IMR-90 (cell line): ENCODE data around the gene RABL2A. TPM values are rescaled to one million over a fixed set of nuclear protein-coding genes. Genes with fewer than 3 reads are reported as not detected.
"Not testable (repeated sequence)": the region's sequence is repeated elsewhere in the genome, so short reads cannot be mapped to it uniquely, and the experiment has no call there.

ENCODE experiments used
- ATAC-seq: fragments of 200-7000 bp; cut with Tn5 transposase; 2 replicates; pipeline ENCODE4 v1.9.1; 2020; ENCODE audit warnings: low read depth, mild to moderate bottlenecking, moderate library complexity
- BruUV-seq: library from RNA; stranded (reverse); fragments of 400-500 nt; replicated peaks from 2 replicates; lab custom pipeline; 2021; lab: Mats Ljungman, UMichigan
- CTCF ChIA-PET: fragments of 300-600 bp; formaldehyde crosslinking; extraction: SDS; loops from one replicate; lab custom pipeline; 2021; ENCODE audit warnings: antibody characterized with exemption; lab: Yijun Ruan, JAX
- POLR2A ChIA-PET: fragments of 300-600 bp; sonication (Branson Sonifier 250); formaldehyde crosslinking; loops from one replicate; lab custom pipeline; 2022; ENCODE audit warnings: antibody characterized with exemption; ENCODE audit not compliant: unreplicated experiment; lab: Charles Lee
- DNase-seq: peaks from one replicate; pipeline ENCODE4 v3.0.0; 2013
- H2AFZ ChIP-seq: replicated peaks from 2 replicates; pipeline ENCODE3; 2013; ENCODE audit warnings: low read length, mild to moderate bottlenecking; ENCODE audit not compliant: poor library complexity
- H2AK5ac ChIP-seq: 2 replicates; pipeline ENCODE4 v1.6.1; 2013; ENCODE audit warnings: low read depth, low read length, inconsistent platforms
- H2AK9ac ChIP-seq: replicated peaks from 2 replicates; pipeline ENCODE3; 2013; ENCODE audit warnings: mild to moderate bottlenecking, low read depth, low read length, moderate library complexity; ENCODE audit not compliant: poor library complexity
- H2BK120ac ChIP-seq: 2 replicates; pipeline ENCODE4 v1.6.1; 2013; ENCODE audit warnings: low read depth, low read length, inconsistent platforms
- H2BK15ac ChIP-seq: 3 replicates; pipeline ENCODE4 v1.6.1; 2013; ENCODE audit warnings: low read depth, low read length, inconsistent platforms
- H2BK20ac ChIP-seq: 2 replicates; pipeline ENCODE4 v1.6.1; 2013; ENCODE audit warnings: low read depth, mild to moderate bottlenecking, inconsistent platforms, low read length, moderate library complexity
- H2BK5ac ChIP-seq: 2 replicates; pipeline ENCODE4 v1.6.1; 2013; ENCODE audit warnings: mild to moderate bottlenecking, low read depth, low read length, inconsistent platforms; ENCODE audit not compliant: poor library complexity, severe bottlenecking
- H3K14ac ChIP-seq: replicated peaks from 2 replicates; pipeline ENCODE4 v1.6.1; 2013; ENCODE audit warnings: low read depth, low read length, inconsistent platforms
- H3K18ac ChIP-seq: 2 replicates; pipeline ENCODE4 v1.6.1; 2013; ENCODE audit warnings: low read depth, low read length, control low read depth
- H3K23ac ChIP-seq: 2 replicates; pipeline ENCODE4 v1.6.1; 2013; ENCODE audit warnings: low read depth, low read length, inconsistent platforms
- H3K27ac ChIP-seq: 2 replicates; pipeline ENCODE4 v1.5.1; 2013; ENCODE audit warnings: mild to moderate bottlenecking, control low read depth, low read length; ENCODE audit not compliant: insufficient read depth
- H3K27me3 ChIP-seq: 2 replicates; pipeline ENCODE4 v1.6.1; 2013; ENCODE audit warnings: low read length; ENCODE audit not compliant: control insufficient read depth, insufficient read depth
- H3K36me3 ChIP-seq: 2 replicates; pipeline ENCODE4 v1.6.1; 2013; ENCODE audit warnings: low read length, mixed read lengths; ENCODE audit not compliant: control insufficient read depth, insufficient read depth
- H3K4ac ChIP-seq: 2 replicates; pipeline ENCODE4 v1.6.1; 2013; ENCODE audit warnings: low read depth, low read length, inconsistent platforms
- H3K4me1 ChIP-seq: 2 replicates; pipeline ENCODE4 v1.6.1; 2013; ENCODE audit warnings: low read length, mixed read lengths; ENCODE audit not compliant: control insufficient read depth, insufficient read depth
- H3K4me2 ChIP-seq: 2 replicates; pipeline ENCODE4 v1.6.1; 2013; ENCODE audit warnings: low read depth, mild to moderate bottlenecking, control low read depth, low read length, moderate library complexity
- H3K4me3 ChIP-seq: 2 replicates; pipeline ENCODE4 v1.5.1; 2013; ENCODE audit warnings: low read depth, mild to moderate bottlenecking, control low read depth, low read length, moderate library complexity; ENCODE audit not compliant: insufficient read depth
- H3K56ac ChIP-seq: 2 replicates; pipeline ENCODE4 v1.6.1; 2013; ENCODE audit warnings: low read length, inconsistent platforms; ENCODE audit not compliant: insufficient read depth; ENCODE audit errors: extremely low read depth
- H3K79me1 ChIP-seq, 2 experiments: 2 replicates each; pipeline ENCODE4 v1.6.1; 2013; ENCODE audit warnings: low read length in 2 of 2, inconsistent platforms in 1 of 2, low read depth in 1 of 2
- H3K9ac ChIP-seq: 2 replicates; pipeline ENCODE4 v1.6.1; 2013; ENCODE audit warnings: low read depth, low read length, control low read depth
- H3K9me1 ChIP-seq: 2 replicates; pipeline ENCODE4 v1.6.1; 2013; ENCODE audit warnings: low read length, inconsistent platforms; ENCODE audit not compliant: insufficient read depth
- H3K9me3 ChIP-seq: 2 replicates; pipeline ENCODE4 v1.6.1; 2013; ENCODE audit warnings: low read length; ENCODE audit not compliant: control insufficient read depth, insufficient read depth
- H4K20me1 ChIP-seq: 2 replicates; pipeline ENCODE4 v1.6.1; 2013; ENCODE audit warnings: low read length, inconsistent platforms; ENCODE audit not compliant: insufficient read depth
- H4K5ac ChIP-seq: 2 replicates; pipeline ENCODE4 v1.6.1; 2013; ENCODE audit warnings: mild to moderate bottlenecking, low read depth, low read length, control low read depth
- H4K8ac ChIP-seq, 2 experiments: 2 replicates each; pipeline ENCODE4 v1.6.1; 2013; ENCODE audit warnings: low read depth in 2 of 2, low read length in 2 of 2, control low read depth in 1 of 2, inconsistent platforms in 1 of 2
- H4K91ac ChIP-seq: 2 replicates; pipeline ENCODE4 v1.6.1; 2013; ENCODE audit warnings: low read depth, low read length, inconsistent platforms; ENCODE audit not compliant: insufficient read depth
- WGBS, 2 experiments: methylation state at CpG; one replicate each; pipeline versions ENCODE4 v1.1.5 to v1.1.7; 2013; ENCODE audit warnings: missing lambda C conversion rate in 2 of 2; ENCODE audit not compliant: insufficient read length in 1 of 2; ENCODE audit errors: extremely low coverage in 2 of 2; 5-methylcytosine and 5-hydroxymethylcytosine counted together
- dilution Hi-C: fragments of 300-500 bp; cut with HindIII; formaldehyde crosslinking; loops from one replicate; pipeline ENCODE4 v1.14.3; 2018; ENCODE audit warnings: low sequenced_read_pairs; ENCODE audit not compliant: unreplicated experiment
- in situ Hi-C: fragments of 300-500 bp; cut with MboI; formaldehyde crosslinking; loops from 3 replicates; pipeline ENCODE4 v1.14.3; 2019; ENCODE audit warnings: low sequenced_read_pairs, inconsistent platforms, mixed read lengths
- intact Hi-C: fragments of 100-400 bp; cut with micrococcal nuclease; formaldehyde crosslinking; loops from 2 replicates; pipeline ENCODE4 v1.10.0; 2022
- polyA plus RNA-seq, 3 experiments: library from polyadenylated mRNA; depleted of rRNA; stranded (reverse); fragments of >200 nt; gene quantifications; 2 replicates each; pipeline ENCODE4 v1.2.3, GENCODE V29; 2012; ENCODE audit warnings: low replicate concordance in 1 of 3
- total RNA-seq: library from RNA; depleted of rRNA; stranded (reverse); fragments of >200 nt; gene quantifications from 2 replicates; pipeline ENCODE4 v1.2.3, GENCODE V29; 2012

Gene RABL2A
- total and polyA plus RNA-seq, 2 of the 4 experiments (the other 2 are of a cell fraction), result 3.9 to 11.0 TPM

- H4K91ac ChIP-seq, H3K9ac ChIP-seq, H4K5ac ChIP-seq, H3K27me3 ChIP-seq, H3K14ac ChIP-seq, H2BK5ac ChIP-seq, H3K56ac ChIP-seq, H3K4ac ChIP-seq, H4K8ac ChIP-seq, CTCF ChIA-PET, H3K4me3 ChIP-seq, H3K18ac ChIP-seq, dilution Hi-C loops, H3K27ac ChIP-seq, H2AK9ac ChIP-seq, in situ Hi-C loops, H3K36me3 ChIP-seq, H3K4me2 ChIP-seq, BruUV-seq, H3K9me3 ChIP-seq, H4K20me1 ChIP-seq, H3K4me1 ChIP-seq, H3K9me1 ChIP-seq, H3K23ac ChIP-seq, ATAC-seq, H2BK120ac ChIP-seq, H2AFZ ChIP-seq, H2AK5ac ChIP-seq, intact Hi-C loops, H2BK20ac ChIP-seq, H2BK15ac ChIP-seq, POLR2A ChIA-PET, H3K79me1 ChIP-seq, DNase-seq: not testable (repeated sequence)
- no CpG with 5 or more reads among the region's 3 CpGs for WGBS, 2 experiments
Measured at GRCh38 chr2:113652599-113652998, 25.5 kb downstream of the RABL2A start.

GRCh38 chr2:113656031-113656624, 29.1 kb downstream of the RABL2A start:
- in situ Hi-C loops, H3K18ac ChIP-seq, BruUV-seq, H3K4me2 ChIP-seq, H4K5ac ChIP-seq, DNase-seq, H2BK5ac ChIP-seq, H4K20me1 ChIP-seq, H3K9me1 ChIP-seq, H4K8ac ChIP-seq, H3K4ac ChIP-seq, H3K4me3 ChIP-seq, H2AFZ ChIP-seq, H3K36me3 ChIP-seq, H2AK5ac ChIP-seq, H3K27me3 ChIP-seq, H3K27ac ChIP-seq, H4K91ac ChIP-seq, H3K14ac ChIP-seq, H3K9me3 ChIP-seq, CTCF ChIA-PET, H2BK15ac ChIP-seq, H3K56ac ChIP-seq, intact Hi-C loops, H2BK20ac ChIP-seq, dilution Hi-C loops, ATAC-seq, POLR2A ChIA-PET, H3K23ac ChIP-seq, H3K4me1 ChIP-seq, H2BK120ac ChIP-seq, H3K9ac ChIP-seq, H2AK9ac ChIP-seq, H3K79me1 ChIP-seq: not testable (repeated sequence)
- WGBS, 2 experiments, result 87% methylated on average over 3 of the region's 27 CpGs; no CpG with 5 or more reads in 1 of the 2 experiments
